H9 (cell line): ENCODE data around the gene SULF2. TPM values are rescaled to one million over a fixed set of nuclear protein-coding genes. Genes with fewer than 3 reads are reported as not detected.

Source experiments
- DNase-seq: peaks from one replicate; pipeline ENCODE4 v3.0.0-alpha.2; 2017
- H2AFZ ChIP-seq: one replicate; pipeline ENCODE4 v1.6.1; 2013; ENCODE audit warnings: mild to moderate bottlenecking, low read length, control low read depth, moderate library complexity
- H2AK5ac ChIP-seq: 2 replicates; pipeline ENCODE4 v1.6.1; 2013; ENCODE audit warnings: low read length, control low read depth, mixed read lengths; ENCODE audit not compliant: insufficient read length
- H2BK120ac ChIP-seq: one replicate; pipeline ENCODE4 v1.6.1; 2013; ENCODE audit warnings: low read depth, mild to moderate bottlenecking, low read length, control low read depth, inconsistent platforms; ENCODE audit not compliant: poor library complexity, severe bottlenecking
- H2BK12ac ChIP-seq: 2 replicates; pipeline ENCODE4 v1.6.1; 2013; ENCODE audit warnings: low read length, control low read depth, mixed read lengths, low read depth; ENCODE audit not compliant: insufficient read length
- H2BK15ac ChIP-seq: 2 replicates; pipeline ENCODE4 v1.6.1; 2013; ENCODE audit warnings: low read depth, low read length, control low read depth
- H2BK20ac ChIP-seq: one replicate; pipeline ENCODE4 v1.6.1; 2013; ENCODE audit warnings: low read depth, mild to moderate bottlenecking, low read length, control low read depth, inconsistent platforms; ENCODE audit not compliant: poor library complexity, severe bottlenecking
- H2BK5ac ChIP-seq: 2 replicates; pipeline ENCODE4 v1.6.1; 2013; ENCODE audit warnings: low read length, control low read depth, mixed read lengths; ENCODE audit not compliant: insufficient read length
- H3K14ac ChIP-seq: 2 replicates; pipeline ENCODE4 v1.6.1; 2013; ENCODE audit warnings: low read length, control low read depth; ENCODE audit not compliant: insufficient read depth
- H3K18ac ChIP-seq: 2 replicates; pipeline ENCODE4 v1.6.1; 2013; ENCODE audit warnings: low read depth, mild to moderate bottlenecking, mixed read lengths, low read length, control low read depth; ENCODE audit not compliant: insufficient read length
- H3K23ac ChIP-seq: 2 replicates; pipeline ENCODE4 v1.6.1; 2013; ENCODE audit warnings: low read length, control low read depth, mixed read lengths, low read depth; ENCODE audit not compliant: insufficient read length
- H3K23me2 ChIP-seq: 2 replicates; pipeline ENCODE4 v1.6.1; 2013; ENCODE audit warnings: low read depth, mild to moderate bottlenecking, mixed read lengths, low read length, control low read depth; ENCODE audit not compliant: insufficient read length, poor library complexity, severe bottlenecking
- H3K27ac ChIP-seq: 2 replicates; pipeline ENCODE4 v1.5.1; 2013; ENCODE audit warnings: low read length, control low read depth, mixed read lengths, low read depth; ENCODE audit not compliant: insufficient read length
- H3K27me3 ChIP-seq: 2 replicates; pipeline ENCODE4 v1.6.1; 2013; ENCODE audit warnings: low read length, control low read depth, inconsistent platforms; ENCODE audit not compliant: insufficient read depth
- H3K4ac ChIP-seq: 2 replicates; pipeline ENCODE4 v1.6.1; 2013; ENCODE audit warnings: low read depth, mild to moderate bottlenecking, control low read depth, inconsistent platforms, low read length, moderate library complexity
- H3K4me1 ChIP-seq: 2 replicates; pipeline ENCODE4 v1.6.1; 2013; ENCODE audit warnings: low read length, control low read depth, inconsistent platforms; ENCODE audit not compliant: insufficient read depth
- H3K4me2 ChIP-seq: 2 replicates; pipeline ENCODE4 v1.6.1; 2013; ENCODE audit warnings: low read length, control low read depth, mixed read lengths; ENCODE audit not compliant: insufficient read length, insufficient read depth
- H3K56ac ChIP-seq: 2 replicates; pipeline ENCODE4 v1.6.1; 2013; ENCODE audit warnings: low read depth, mild to moderate bottlenecking, mixed read lengths, low read length, control low read depth; ENCODE audit not compliant: insufficient read length
- H3K79me1 ChIP-seq: 2 replicates; pipeline ENCODE4 v1.6.1; 2013; ENCODE audit warnings: low read depth, mild to moderate bottlenecking, moderate library complexity, low read length, control low read depth, inconsistent platforms; ENCODE audit not compliant: insufficient read depth, poor library complexity, severe bottlenecking
- H3K79me2 ChIP-seq: 2 replicates; pipeline ENCODE4 v1.6.1; 2013; ENCODE audit warnings: low read length, control low read depth, inconsistent platforms; ENCODE audit not compliant: insufficient read depth
- H3K9ac ChIP-seq: 2 replicates; pipeline ENCODE4 v1.6.1; 2013; ENCODE audit warnings: low read length, control low read depth, mixed read lengths; ENCODE audit not compliant: insufficient read length; ENCODE audit errors: extremely low read depth
- H3K9me3 ChIP-seq: one replicate; pipeline ENCODE4 v1.6.1; 2013; ENCODE audit warnings: low read depth, low read length, inconsistent platforms; ENCODE audit not compliant: control insufficient read depth
- H3T11ph ChIP-seq: one replicate; pipeline ENCODE4 v1.6.1; 2013; ENCODE audit warnings: mild to moderate bottlenecking, low read length, control low read depth, inconsistent platforms
- H4K20me1 ChIP-seq: one replicate; pipeline ENCODE4 v1.6.1; 2013; ENCODE audit not compliant: control insufficient read depth, insufficient read length, insufficient read depth
- H4K5ac ChIP-seq: 2 replicates; pipeline ENCODE4 v1.6.1; 2013; ENCODE audit warnings: low read depth, mild to moderate bottlenecking, mixed read lengths, low read length, control low read depth; ENCODE audit not compliant: insufficient read length
- H4K8ac ChIP-seq: replicated peaks from 2 replicates; pipeline ENCODE4 v1.6.1; 2013; ENCODE audit warnings: low read length, control low read depth, mixed read lengths, low read depth; ENCODE audit not compliant: insufficient read length
- H4K91ac ChIP-seq: 2 replicates; pipeline ENCODE4 v1.6.1; 2013; ENCODE audit warnings: low read depth, mild to moderate bottlenecking, moderate library complexity, mixed read lengths, low read length, control low read depth; ENCODE audit not compliant: insufficient read length
- H3K27ac Mint-ChIP-seq, 3 experiments: 2 replicates in 2 of 3; 3 replicates in 1 of 3; pipeline ENCODE4 v1.8.0; 2020 to 2021; ENCODE audit warnings: mixed read lengths in 3 of 3, mild to moderate bottlenecking in 1 of 3, moderate library complexity in 1 of 3
- H3K27me3 Mint-ChIP-seq: 2 replicates; pipeline ENCODE4 v1.8.0; 2021; ENCODE audit warnings: low read depth, mild to moderate bottlenecking, moderate library complexity, mixed read lengths
- H3K36me3 Mint-ChIP-seq, 3 experiments: 2 replicates in 2 of 3; 3 replicates in 1 of 3; pipeline ENCODE4 v1.8.0; 2020 to 2021; ENCODE audit warnings: low read depth in 3 of 3, mixed read lengths in 3 of 3; ENCODE audit not compliant: insufficient read depth in 1 of 3
- H3K4me1 Mint-ChIP-seq, 2 experiments: 2 replicates each; pipeline ENCODE4 v1.8.0; 2020; ENCODE audit warnings: mixed read lengths in 2 of 2
- H3K4me3 Mint-ChIP-seq, 2 experiments: 2 replicates in 1 of 2; 3 replicates in 1 of 2; pipeline ENCODE4 v1.8.0; 2020 to 2021; ENCODE audit warnings: mild to moderate bottlenecking in 2 of 2, mixed read lengths in 2 of 2, moderate library complexity in 1 of 2
- H3K9me3 Mint-ChIP-seq, 2 experiments: 2 replicates in 1 of 2; 3 replicates in 1 of 2; pipeline ENCODE4 v1.8.0; 2020; ENCODE audit warnings: mild to moderate bottlenecking in 2 of 2, mixed read lengths in 2 of 2, moderate library complexity in 1 of 2
- CTCF ChIP-seq: fragments of 200-600 bp; sonication (generic); conservative IDR thresholded peaks from 3 replicates; pipeline ENCODE4 v1.8.0; 2021; ENCODE audit warnings: antibody characterized with exemption, mild to moderate bottlenecking
- WGBS: extraction: QIAGEN DNeasy Blood & Tissue Kit; methylation state at CpG from one replicate; pipeline ENCODE4 v1.1.7; 2013; ENCODE audit warnings: missing lambda C conversion rate, low lambda C conversion rate, mixed read lengths; ENCODE audit not compliant: insufficient read length; ENCODE audit errors: extremely low coverage; 5-methylcytosine and 5-hydroxymethylcytosine counted together
- total RNA-seq: library from RNA; stranded (reverse); gene quantifications from 2 replicates; pipeline ENCODE4 v1.2.1, GENCODE V29; 2021

SULF2 gene
- total RNA-seq, 1 experiment from 2014 or later, result 31.2 TPM

DNA sequence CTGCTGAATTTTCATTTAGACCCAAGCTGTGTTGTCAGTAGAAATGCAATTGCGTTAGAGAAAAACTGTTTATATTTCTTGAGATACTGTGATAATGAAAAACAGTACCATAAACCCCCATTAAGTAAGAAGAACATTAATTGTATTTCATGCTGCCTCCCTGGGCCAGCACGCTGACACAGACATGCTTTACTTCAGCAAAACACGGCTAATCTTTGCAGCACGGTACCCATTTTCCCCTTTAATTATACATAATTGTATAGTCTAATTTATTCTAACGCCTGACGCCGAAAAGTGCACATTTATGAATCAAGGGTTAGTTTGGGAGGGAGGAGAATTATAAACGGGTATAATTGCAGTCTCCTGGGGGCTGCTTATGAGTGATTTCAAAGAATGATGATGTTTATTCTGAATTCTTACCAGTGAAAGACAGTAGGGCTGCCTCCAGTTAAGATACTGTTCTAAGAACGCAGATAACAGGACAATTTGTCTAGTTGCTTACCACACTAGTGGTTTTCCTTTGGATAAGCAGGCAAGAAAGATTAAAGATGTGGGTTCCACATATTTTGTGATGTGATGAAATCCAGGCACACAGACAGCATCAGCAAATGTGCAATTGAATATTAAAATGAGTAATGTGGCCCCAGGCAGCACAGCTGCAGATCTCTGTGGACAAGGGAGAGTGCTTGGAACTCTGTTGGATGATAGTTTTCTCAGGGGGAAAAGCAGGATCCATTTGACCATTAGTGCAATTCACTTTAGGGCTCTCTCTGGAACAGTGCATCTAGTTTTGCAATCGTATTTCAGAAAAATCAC, 4.7 kb upstream of the SULF2 start:
- Histone ChIP-seq H3K79me1 (no peaks in the 10 kb centered on the region), H3K4ac (no peak overlapping the region), H2BK20ac (no peak overlapping the region), H2AK5ac (no peak overlapping the region), H3K4me2 (no peak overlapping the region), H3K79me2 (no peaks in the 10 kb centered on the region), H3K18ac (no peak overlapping the region), H2BK15ac (no peak overlapping the region), H4K20me1 (no peaks in the 10 kb centered on the region), H4K91ac (no peak overlapping the region), H2BK120ac (no peak overlapping the region), H3T11ph (no peak overlapping the region), H4K5ac (no peak overlapping the region), H2BK5ac (no peak overlapping the region), H3K9ac (no peak overlapping the region), H4K8ac (no peak overlapping the region), H3K56ac (no peak overlapping the region), H3K27ac (no peak overlapping the region), H3K23ac (no peak overlapping the region), H3K14ac (no peak overlapping the region), H2AFZ (no peak overlapping the region), H2BK12ac (no peak overlapping the region), H3K9me3 (no peaks in the 10 kb centered on the region), H3K27me3 (no peaks in the 10 kb centered on the region; the same call in 1 of the 2 replicates), H3K23me2 (peaks cover 7% of the 10 kb centered on the region), H3K4me1 (no peaks in the 10 kb centered on the region; the same call in 1 of the 2 replicates)
- peaks cover 26% of the 10 kb centered on the region for H3K27me3 Mint-ChIP-seq
- no peak overlapping the region for H3K27ac Mint-ChIP-seq
- DNase-seq, result no peak
- peaks cover 28 to 36% of the 10 kb centered on the region in 2 experiments for H3K4me1 Mint-ChIP-seq
- no peak overlapping the region; a peak in 1 of 5 replicates for H3K4me3 Mint-ChIP-seq
- no CpG with 5 or more reads among the region's 10 CpGs for WGBS
- no peaks in the 10 kb centered on the region; a peak in 1 of 7 replicates for H3K36me3 Mint-ChIP-seq
- no peak for TF ChIP-seq CTCF
- peaks cover 0 to 2% of the 10 kb centered on the region in 2 experiments; a peak in 1 of 5 replicates for H3K9me3 Mint-ChIP-seq
